ENCODE results near the gene MALRD1.
A peak's percentile ranks its signal among the peaks of the same experiment; 100 is the strongest.

The MALRD1 gene

GRCh38 chr10:19283786-19284185, 235.2 kb downstream of the MALRD1 start:
- no peak overlapping the region for H3K4me3 ChIP-seq (ENCODE audit: low read length)
- no peak for DNase-seq (ENCODE audit: low read depth)
- TF ChIP-seq CTCF (conservative IDR thresholded peaks at IDR 0.05; ENCODE audit: low read depth, low read length): no peak

GRCh38 chr10:19290770-19291169, 242.2 kb downstream of the MALRD1 start:
- TF ChIP-seq CTCF (conservative IDR thresholded peaks at IDR 0.05; ENCODE audit: low read depth, low read length): no peak
- H3K4me3 ChIP-seq (ENCODE audit: low read length): no peak overlapping the region
- no peak for DNase-seq (ENCODE audit: low read depth)

GRCh38 chr10:19294233-19294632, 245.6 kb downstream of the MALRD1 start:
- no peak for TF ChIP-seq CTCF (conservative IDR thresholded peaks at IDR 0.05; ENCODE audit: low read depth, low read length)
- no peak overlapping the region for H3K4me3 ChIP-seq (ENCODE audit: low read length)
- no peak for DNase-seq (ENCODE audit: low read depth)

- TF ChIP-seq CTCF (conservative IDR thresholded peaks at IDR 0.05; ENCODE audit: low read depth, low read length): no peak
- DNase-seq (ENCODE audit: low read depth): no peak
- H3K4me3 ChIP-seq (ENCODE audit: low read length): no peak overlapping the region
Measured at GRCh38 chr10:19299645-19300044, 251.0 kb downstream of the MALRD1 start.

- TF ChIP-seq CTCF (conservative IDR thresholded peaks at IDR 0.05; ENCODE audit: low read depth, low read length): no peak
- DNase-seq (ENCODE audit: low read depth): peak; percentile 14
- H3K4me3 ChIP-seq (ENCODE audit: low read length): no peak overlapping the region
Measured at GRCh38 chr10:19302117-19302516, 253.5 kb downstream of the MALRD1 start.

- no peak for DNase-seq (ENCODE audit: low read depth)
- no peak for TF ChIP-seq CTCF (conservative IDR thresholded peaks at IDR 0.05; ENCODE audit: low read depth, low read length)
- no peak overlapping the region for H3K4me3 ChIP-seq (ENCODE audit: low read length)
Measured at GRCh38 chr10:19310066-19310465, 261.5 kb downstream of the MALRD1 start.

- TF ChIP-seq CTCF (conservative IDR thresholded peaks at IDR 0.05; ENCODE audit: low read depth, low read length): no peak
- H3K4me3 ChIP-seq (ENCODE audit: low read length): no peak overlapping the region
- no peak for DNase-seq (ENCODE audit: low read depth)
Measured at GRCh38 chr10:19316204-19316870, 267.7 kb downstream of the MALRD1 start.
